Left ventricle myocardium inferior (tissue), 1 donor: ENCODE data around the gene LYPD3. TPM values are rescaled to one million over a fixed set of nuclear protein-coding genes. Genes with fewer than 3 reads are reported as not detected.
"Not testable (repeated sequence)": the region's sequence is repeated elsewhere in the genome, so short reads cannot be mapped to it uniquely, and the experiment has no call there.

Experiments used
- DNase-seq: peaks from one replicate; pipeline ENCODE4 v3.0.0-alpha.2; 2020
- H3K27ac ChIP-seq: fragments of 200-600 bp; replicated peaks from 2 replicates; pipeline ENCODE4 v1.8.0; 2021
- H3K27me3 ChIP-seq: fragments of 200-600 bp; 2 replicates; pipeline ENCODE4 v1.8.0; 2021; ENCODE audit warnings: low read depth
- H3K36me3 ChIP-seq: fragments of 200-600 bp; 2 replicates; pipeline ENCODE4 v1.8.0; 2021
- H3K4me1 ChIP-seq: fragments of 200-600 bp; 2 replicates; pipeline ENCODE4 v1.8.0; 2021
- H3K4me3 ChIP-seq: fragments of 200-600 bp; 2 replicates; pipeline ENCODE4 v1.8.0; 2021; ENCODE audit warnings: mild to moderate bottlenecking, moderate library complexity
- H3K9me3 ChIP-seq: fragments of 200-600 bp; replicated peaks from 2 replicates; pipeline ENCODE4 v1.8.0; 2021
- CTCF ChIP-seq: fragments of 200-600 bp; IDR thresholded peaks from 2 replicates; pipeline ENCODE4 v1.8.0; 2021; ENCODE audit warnings: antibody characterized with exemption, mild to moderate bottlenecking, borderline replicate concordance
- intact Hi-C: fragments of 100-400 bp; cut with micrococcal nuclease; formaldehyde crosslinking; loops from one replicate; pipeline ENCODE4 v1.11.0; 2022
- total RNA-seq: library from RNA; stranded (reverse); fragmentation: NEBNext Ultra II Directional; extraction: Animal tissue kit (Norgen Biotek cat#: 25700); gene quantifications from one replicate; pipeline ENCODE4 v1.2.1, GENCODE V29; 2021
- donor health status: DM: no; HTN: yes; CAD: no; lungs with severe emphysema.

LYPD3 gene
- total RNA-seq, 1 donor from 2014 or later, result 0.38 TPM

GRCh38 chr19:43439032-43439708 lies 26.2 kb downstream of the LYPD3 start:
- Histone ChIP-seq H3K9me3 (no peaks in the 10 kb centered on the region), H3K4me3 (peak overlapping the region; percentile 2), H3K27ac (peak overlapping the region; percentile 77), H3K4me1 (peaks cover 13% of the 10 kb centered on the region), H3K36me3 (no peaks in the 10 kb centered on the region), H3K27me3 (peaks cover 8% of the 10 kb centered on the region)
- TF ChIP-seq CTCF, result no peak
- DNase-seq, result no peak
- intact Hi-C loops, result no loop called here

GRCh38 chr19:43438291-43439031 lies 26.9 kb downstream of the LYPD3 start:
- no peak for TF ChIP-seq CTCF
- Histone ChIP-seq H3K36me3 (no peaks in the 10 kb centered on the region), H3K27me3 (peaks cover 8% of the 10 kb centered on the region), H3K27ac (peak overlapping the region; percentile 77), H3K4me1 (peaks cover 13% of the 10 kb centered on the region), H3K4me3 (peak overlapping the region; percentile 2), H3K9me3 (no peaks in the 10 kb centered on the region)
- DNase-seq, result peak; percentile 79
- intact Hi-C loops, result no loop called here

- Histone ChIP-seq H3K4me3 (no peak overlapping the region), H3K27ac (peak overlapping the region; percentile 77), H3K4me1 (peaks cover 13% of the 10 kb centered on the region), H3K9me3 (no peaks in the 10 kb centered on the region), H3K36me3 (no peaks in the 10 kb centered on the region), H3K27me3 (peaks cover 8% of the 10 kb centered on the region)
- no peak for TF ChIP-seq CTCF
- intact Hi-C loops, result no loop called here
- no peak for DNase-seq
Observed at GRCh38 chr19:43437712-43438111, 27.7 kb downstream of the LYPD3 start.

GRCh38 chr19:43437284-43437683 lies 28.1 kb downstream of the LYPD3 start:
- H3K4me1 ChIP-seq, result peaks cover 13% of the 10 kb centered on the region
- H3K27me3 ChIP-seq, H3K36me3 ChIP-seq, H3K4me3 ChIP-seq, intact Hi-C loops, DNase-seq, H3K27ac ChIP-seq, H3K9me3 ChIP-seq: not testable (repeated sequence)

GRCh38 chr19:43435775-43436174 lies 29.6 kb downstream of the LYPD3 start:
- TF ChIP-seq CTCF, result no peak
- Histone ChIP-seq H3K27me3 (peaks cover 8% of the 10 kb centered on the region), H3K27ac (no peak overlapping the region), H3K9me3 (no peaks in the 10 kb centered on the region), H3K36me3 (no peaks in the 10 kb centered on the region), H3K4me1 (peaks cover 13% of the 10 kb centered on the region), H3K4me3 (no peak overlapping the region)
- DNase-seq, result no peak
- intact Hi-C loops, result no loop called here

- intact Hi-C loops, result no loop called here
- no peaks in the 10 kb centered on the region for H3K36me3 ChIP-seq
- no peak for DNase-seq
- no peaks in the 10 kb centered on the region for H3K9me3 ChIP-seq
- H3K27ac ChIP-seq, result no peak overlapping the region
- no peak overlapping the region for H3K4me3 ChIP-seq
- H3K4me1 ChIP-seq, result peaks cover 8% of the 10 kb centered on the region
- no peak for TF ChIP-seq CTCF
- H3K27me3 ChIP-seq, result peaks cover 8% of the 10 kb centered on the region
Observed at GRCh38 chr19:43433689-43434088, 31.7 kb downstream of the LYPD3 start.
